Mammary epithelial cell (primary cell): Measurements from ENCODE around the gene BMAL1.
"Not testable (repeated sequence)": the region's sequence is repeated elsewhere in the genome, so short reads cannot be mapped to it uniquely, and the experiment has no call there.

Experiments used
- CTCF ChIP-seq, 2 donors: IDR thresholded peaks in 1 of 2; conservative IDR thresholded peaks in 1 of 2; 2 replicates each; pipeline ENCODE4 v1.5.1; 2011 to 2012; ENCODE audit warnings: inconsistent platforms in 2 of 2, low read length in 2 of 2, mild to moderate bottlenecking in 2 of 2, control low read depth in 1 of 2, low read depth in 1 of 2; ENCODE audit not compliant: insufficient read depth in 1 of 2; ENCODE audit errors: extremely low read depth in 1 of 2
- EZH2 ChIP-seq: IDR thresholded peaks from 2 replicates; pipeline ENCODE4 v1.6.1; 2012; ENCODE audit warnings: low read length, inconsistent platforms, borderline replicate concordance

GRCh38 chr11:13398335-13398734, 120.7 kb downstream of the BMAL1 start:
- TF ChIP-seq CTCF (conservative IDR thresholded peaks at IDR 0.05 in 1 of 2, IDR thresholded peaks at IDR 0.05 in 1 of 2; ENCODE audit: extremely low read depth in 1 of 2, insufficient read depth in 1 of 2, low read depth in 1 of 2, low read length in 2 of 2); EZH2: not testable (repeated sequence)
